Endothelial cell of umbilical vein (primary cell): Measurements from ENCODE around the gene IL12B. TPM values are rescaled to one million over a fixed set of nuclear protein-coding genes. Genes with fewer than 3 reads are reported as not detected.

Source experiments
- BruUV-seq: library from RNA; stranded (reverse); fragments of 400-500 nt; replicated peaks from 2 replicates; lab custom pipeline; 2021; lab: Mats Ljungman, UMichigan
- CTCF ChIA-PET: fragments of 300-600, 350-600 bp; sonication (Branson Sonifier 250); formaldehyde crosslinking; loops from one replicate; lab custom pipeline; 2021; ENCODE audit warnings: antibody characterized with exemption, inconsistent platforms; lab: Charles Lee
- POLR2A ChIA-PET: fragments of 300-600, 350-600 bp; sonication (Branson Sonifier 250); formaldehyde crosslinking; loops from one replicate; lab custom pipeline; 2021; ENCODE audit warnings: antibody characterized with exemption, inconsistent platforms; lab: Charles Lee
- DNase-seq: peaks from one replicate; pipeline ENCODE4 v3.0.0-alpha.2; 2011; ENCODE audit warnings: low read depth, low spot score
- FAIRE-seq: peaks from 2 replicates; lab custom pipeline; 2011; peaks lifted over from hg19 to GRCh38; lab: Jason Lieb, UNC
- H2AFZ ChIP-seq: 2 replicates; pipeline ENCODE4 v1.6.0; 2012; ENCODE audit warnings: low read depth, low read length, control low read depth, inconsistent platforms
- H3K27ac ChIP-seq: 2 replicates; pipeline ENCODE4 v1.5.1; 2011; ENCODE audit warnings: low read depth, mild to moderate bottlenecking, control low read depth, low read length, moderate library complexity; ENCODE audit not compliant: insufficient read depth
- H3K27me3 ChIP-seq, 2 experiments: 2 replicates each; pipeline versions ENCODE4 v1.6.0 to v1.6.1; 2011; ENCODE audit warnings: low read length in 2 of 2, mixed read lengths in 1 of 2; ENCODE audit not compliant: control insufficient read depth in 2 of 2, insufficient read depth in 2 of 2
- H3K36me3 ChIP-seq, 2 experiments: 2 replicates in 1 of 2; 3 replicates in 1 of 2; pipeline ENCODE4 v1.5.1; 2011; ENCODE audit warnings: low read length in 2 of 2, mild to moderate bottlenecking in 1 of 2, moderate library complexity in 1 of 2; ENCODE audit not compliant: control insufficient read depth in 2 of 2, insufficient read depth in 2 of 2; ENCODE audit errors: extremely low read depth in 1 of 2
- H3K4me1 ChIP-seq: 3 replicates; pipeline ENCODE4 v1.5.1; 2011; ENCODE audit warnings: mild to moderate bottlenecking, low read length; ENCODE audit not compliant: control insufficient read depth, insufficient read depth; ENCODE audit errors: extremely low read depth
- H3K4me2 ChIP-seq: 2 replicates; pipeline ENCODE4 v1.6.1; 2011; ENCODE audit warnings: low read length, control low read depth, mixed read lengths; ENCODE audit not compliant: insufficient read depth
- H3K4me3 ChIP-seq, 3 experiments: fragments of 200-600 bp in 1 of 3; sonication (generic), shearing (Covaris generic) in 1 of 3; replicated peaks in 1 of 3; 2 replicates each; pipeline ENCODE4 v1.5.1; 2011 to 2016; ENCODE audit warnings: control low read depth in 3 of 3, low read length in 3 of 3, mild to moderate bottlenecking in 2 of 3, inconsistent platforms in 1 of 3, low read depth in 1 of 3, moderate library complexity in 1 of 3; ENCODE audit not compliant: insufficient read depth in 1 of 3
- H3K79me2 ChIP-seq: 2 replicates; pipeline ENCODE4 v1.6.0; 2012; ENCODE audit warnings: low read length, inconsistent platforms; ENCODE audit not compliant: control insufficient read depth, insufficient read depth
- H3K9ac ChIP-seq: replicated peaks from 2 replicates; pipeline ENCODE3; 2011; ENCODE audit warnings: low read length, control low read depth; ENCODE audit not compliant: insufficient read depth; ENCODE audit errors: extremely low read depth
- H3K9me1 ChIP-seq: replicated peaks from 3 replicates; pipeline ENCODE4 v1.6.0; 2011; ENCODE audit warnings: mild to moderate bottlenecking, low read length; ENCODE audit not compliant: control insufficient read depth, insufficient read depth; ENCODE audit errors: extremely low read depth
- H3K9me3 ChIP-seq: replicated peaks from 2 replicates; pipeline ENCODE4 v1.5.1; 2012; ENCODE audit warnings: low read length, inconsistent platforms; ENCODE audit not compliant: control insufficient read depth, insufficient read depth
- H4K20me1 ChIP-seq: replicated peaks from 2 replicates; pipeline ENCODE3; 2011; ENCODE audit warnings: mild to moderate bottlenecking, low read length; ENCODE audit not compliant: control insufficient read depth, insufficient read depth; ENCODE audit errors: extremely low read depth
- CTCF ChIP-seq, 2 donors: IDR thresholded peaks; 1 replicate in 1 of 2; 2 replicates in 1 of 2; pipeline ENCODE4 v1.5.1; 2011; ENCODE audit warnings: low read length in 2 of 2, mild to moderate bottlenecking in 2 of 2, moderate library complexity in 2 of 2, control low read depth in 1 of 2, inconsistent platforms in 1 of 2, low read depth in 1 of 2; ENCODE audit not compliant: insufficient read depth in 1 of 2; ENCODE audit errors: extremely low read depth in 1 of 2
- EZH2 ChIP-seq: IDR thresholded peaks from 2 replicates; pipeline ENCODE4 v1.6.1; 2012; ENCODE audit warnings: borderline replicate concordance, low read depth, mild to moderate bottlenecking, moderate library complexity, low read length, inconsistent platforms; ENCODE audit not compliant: severe bottlenecking
- FOS ChIP-seq: IDR thresholded peaks from 2 replicates; pipeline ENCODE4 v1.6.1; 2011; ENCODE audit warnings: mild to moderate bottlenecking, low read length, moderate library complexity, borderline replicate concordance; ENCODE audit not compliant: insufficient read depth
- GATA2 ChIP-seq: IDR thresholded peaks from 2 replicates; pipeline ENCODE4 v1.7.0; 2011; ENCODE audit warnings: low read depth, mild to moderate bottlenecking, moderate library complexity, mixed read lengths, low read length; ENCODE audit not compliant: insufficient read length, insufficient read depth
- JUN ChIP-seq: IDR thresholded peaks from 2 replicates; pipeline ENCODE4 v1.6.1; 2011; ENCODE audit warnings: borderline replicate concordance, low read depth; ENCODE audit not compliant: insufficient read length, insufficient read depth
- MAX ChIP-seq: IDR thresholded peaks from 2 replicates; pipeline ENCODE4 v1.6.1; 2011; ENCODE audit not compliant: insufficient read depth, insufficient read length
- MYC ChIP-seq: IDR thresholded peaks from one replicate; pipeline ENCODE4 v1.6.1; 2011; ENCODE audit warnings: mild to moderate bottlenecking, low read depth, low read length
- POLR2A ChIP-seq: IDR thresholded peaks from 2 replicates; pipeline ENCODE4 v1.6.1; 2012; ENCODE audit warnings: low read depth, mild to moderate bottlenecking, control low read depth, low read length
- POLR2AphosphoS5 ChIP-seq: IDR thresholded peaks from 2 replicates; pipeline ENCODE4 v1.6.1; 2012; ENCODE audit warnings: low read depth, mild to moderate bottlenecking, control low read depth, low read length, moderate library complexity; ENCODE audit not compliant: insufficient read depth
- dilution Hi-C: fragments of 300-500 bp; cut with MboI; formaldehyde crosslinking; loops from one replicate; pipeline ENCODE4 v1.15.0; 2019; ENCODE audit warnings: low sequenced_read_pairs; ENCODE audit not compliant: extremely low pct_ligation_motif_present
- intact Hi-C: fragments of 100-400 bp; cut with micrococcal nuclease; formaldehyde crosslinking; loops from one replicate; pipeline ENCODE4 v1.10.0; 2022
- polyA plus RNA-seq, 4 experiments: library from polyadenylated mRNA; depleted of rRNA in 3 of 4; stranded (reverse) in 3 of 4; unstranded in 1 of 4; fragments of >200 nt; gene quantifications; 2 replicates each; pipeline versions ENCODE4 v1.2.1 to v1.2.3, GENCODE V29; 2011 to 2012; ENCODE audit warnings: missing spikeins in 1 of 4
- total RNA-seq: library from RNA; stranded (reverse); gene quantifications from 2 replicates; pipeline ENCODE4 v1.2.3, GENCODE V29; 2021

IL12B gene
- total and polyA plus RNA-seq, 2 donors (not counting 3 experiments of a cell fraction or from before 2014, with no cell fraction given), result not detected

GRCh38 chr5:159340511-159340910 is 10.2 kb upstream of the IL12B start:
- Histone ChIP-seq H3K4me1 (no peaks in the 10 kb centered on the region), H3K9me3 (no peaks in the 10 kb centered on the region), H2AFZ (no peak overlapping the region), H4K20me1 (no peaks in the 10 kb centered on the region), H3K9ac (no peak overlapping the region), H3K79me2 (no peaks in the 10 kb centered on the region), H3K4me3 (no peak overlapping the region), H3K27me3 (no peaks in the 10 kb centered on the region), H3K9me1 (no peaks in the 10 kb centered on the region), H3K4me2 (no peak overlapping the region), H3K27ac (no peak overlapping the region), H3K36me3 (no peaks in the 10 kb centered on the region)
- CTCF ChIA-PET, result interaction anchor here (1.5 kb wide), 1 partner anchor 184 kb away, joined by 3 read pairs; no protein-coding TSS in a partner anchor
- dilution Hi-C loops (no loop called here), intact Hi-C loops (no loop called here)
- FAIRE-seq, result no peak
- BruUV-seq, result no TSS peak
- TF ChIP-seq POLR2AphosphoS5, result no peak
- TF ChIP-seq EZH2, result no peak
- no peak for TF ChIP-seq GATA2
- no peak for TF ChIP-seq POLR2A
- TF ChIP-seq CTCF (IDR thresholded peaks at IDR 0.05; ENCODE audit: extremely low read depth in 1 of 2, insufficient read depth in 1 of 2, low read depth in 1 of 2, low read length in 2 of 2), result no peak
- TF ChIP-seq JUN, result no peak
- TF ChIP-seq MYC, result no peak
- no peak for TF ChIP-seq FOS
- TF ChIP-seq MAX, result no peak
- POLR2A ChIA-PET, result interaction anchor here (0.6 kb wide), 1 partner anchor 622 kb away, joined by 3 read pairs; no protein-coding TSS in a partner anchor
- DNase-seq, result no peak
